SK-N-SH (cell line): ENCODE measurements around the gene OSBP2.

Experiments used
- CTCF ChIP-seq: fragments of 200-600 bp; sonication (generic); IDR thresholded peaks from 2 replicates; pipeline ENCODE4 v1.6.1; 2017; ENCODE audit warnings: antibody characterized with exemption, mild to moderate bottlenecking, moderate library complexity
- ELF1 ChIP-seq: IDR thresholded peaks from 2 replicates; pipeline ENCODE4 v1.4.0; 2012
- EP300 ChIP-seq, 2 experiments: IDR thresholded peaks; 2 replicates each; pipeline versions ENCODE4 v1.4.0 to v1.6.1; 2012; ENCODE audit warnings: borderline replicate concordance in 1 of 2, low read depth in 1 of 2, low read length in 1 of 2
- FOXM1 ChIP-seq: IDR thresholded peaks from 2 replicates; pipeline ENCODE4 v1.4.0; 2012; ENCODE audit warnings: low read depth, mild to moderate bottlenecking
- MXI1 ChIP-seq: IDR thresholded peaks from 2 replicates; pipeline ENCODE4 v1.6.1; 2012; ENCODE audit warnings: mild to moderate bottlenecking, low read depth, low read length, improper control_type of control experiment
- NFIC ChIP-seq: IDR thresholded peaks from 2 replicates; pipeline ENCODE4 v1.4.0; 2012; ENCODE audit warnings: borderline replicate concordance
- RCOR1 ChIP-seq: fragments of 150-350 bp; IDR thresholded peaks from 2 replicates; pipeline ENCODE4 v1.6.1; 2017; ENCODE audit warnings: antibody characterized with exemption, low read length
- RFX5 ChIP-seq: IDR thresholded peaks from 2 replicates; pipeline ENCODE4 v1.6.1; 2012; ENCODE audit warnings: mild to moderate bottlenecking, improper control_type of control experiment, low read length
- USF1 ChIP-seq: IDR thresholded peaks from 2 replicates; pipeline ENCODE4 v1.4.0; 2012; ENCODE audit warnings: low read depth, borderline replicate concordance
- USF2 ChIP-seq: fragments of 150-350 bp; IDR thresholded peaks from 2 replicates; pipeline ENCODE4 v1.6.1; 2017; ENCODE audit warnings: antibody characterized with exemption, low read length, low read depth, borderline replicate concordance
- TF ChIP-seq, protein P1 (sequence below): IDR thresholded peaks from 2 replicates; pipeline ENCODE4 v1.6.1; 2012; ENCODE audit warnings: mild to moderate bottlenecking, low read depth, low read length, moderate library complexity

- TF ChIP-seq FOXM1 = no peak
- no peak for TF ChIP-seq ELF1
- no peak for TF ChIP-seq EP300 (IDR thresholded peaks at IDR 0.05; ENCODE audit: borderline replicate concordance in 1 of 2, low read depth in 1 of 2, low read length in 1 of 2)
- TF ChIP-seq MXI1 = no peak
- no peak for TF ChIP-seq CTCF
- no peak for TF ChIP-seq USF1
- TF ChIP-seq, protein P1, sequence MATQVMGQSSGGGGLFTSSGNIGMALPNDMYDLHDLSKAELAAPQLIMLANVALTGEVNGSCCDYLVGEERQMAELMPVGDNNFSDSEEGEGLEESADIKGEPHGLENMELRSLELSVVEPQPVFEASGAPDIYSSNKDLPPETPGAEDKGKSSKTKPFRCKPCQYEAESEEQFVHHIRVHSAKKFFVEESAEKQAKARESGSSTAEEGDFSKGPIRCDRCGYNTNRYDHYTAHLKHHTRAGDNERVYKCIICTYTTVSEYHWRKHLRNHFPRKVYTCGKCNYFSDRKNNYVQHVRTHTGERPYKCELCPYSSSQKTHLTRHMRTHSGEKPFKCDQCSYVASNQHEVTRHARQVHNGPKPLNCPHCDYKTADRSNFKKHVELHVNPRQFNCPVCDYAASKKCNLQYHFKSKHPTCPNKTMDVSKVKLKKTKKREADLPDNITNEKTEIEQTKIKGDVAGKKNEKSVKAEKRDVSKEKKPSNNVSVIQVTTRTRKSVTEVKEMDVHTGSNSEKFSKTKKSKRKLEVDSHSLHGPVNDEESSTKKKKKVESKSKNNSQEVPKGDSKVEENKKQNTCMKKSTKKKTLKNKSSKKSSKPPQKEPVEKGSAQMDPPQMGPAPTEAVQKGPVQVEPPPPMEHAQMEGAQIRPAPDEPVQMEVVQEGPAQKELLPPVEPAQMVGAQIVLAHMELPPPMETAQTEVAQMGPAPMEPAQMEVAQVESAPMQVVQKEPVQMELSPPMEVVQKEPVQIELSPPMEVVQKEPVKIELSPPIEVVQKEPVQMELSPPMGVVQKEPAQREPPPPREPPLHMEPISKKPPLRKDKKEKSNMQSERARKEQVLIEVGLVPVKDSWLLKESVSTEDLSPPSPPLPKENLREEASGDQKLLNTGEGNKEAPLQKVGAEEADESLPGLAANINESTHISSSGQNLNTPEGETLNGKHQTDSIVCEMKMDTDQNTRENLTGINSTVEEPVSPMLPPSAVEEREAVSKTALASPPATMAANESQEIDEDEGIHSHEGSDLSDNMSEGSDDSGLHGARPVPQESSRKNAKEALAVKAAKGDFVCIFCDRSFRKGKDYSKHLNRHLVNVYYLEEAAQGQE = no peak
- TF ChIP-seq RFX5 = no peak
- TF ChIP-seq USF2 = no peak
- no peak for TF ChIP-seq NFIC
- no peak for TF ChIP-seq RCOR1
These were observed 26.3 kb upstream of the OSBP2 start for GRCh38 chr22:30668386-30668710.
